DMS79 (cell line): ENCODE data around the gene PASK.

Experiments
- DNase-seq: peaks from one replicate; lab custom pipeline; 2025; lab: John Stamatoyannopoulos, UW

Gene PASK

DNA sequence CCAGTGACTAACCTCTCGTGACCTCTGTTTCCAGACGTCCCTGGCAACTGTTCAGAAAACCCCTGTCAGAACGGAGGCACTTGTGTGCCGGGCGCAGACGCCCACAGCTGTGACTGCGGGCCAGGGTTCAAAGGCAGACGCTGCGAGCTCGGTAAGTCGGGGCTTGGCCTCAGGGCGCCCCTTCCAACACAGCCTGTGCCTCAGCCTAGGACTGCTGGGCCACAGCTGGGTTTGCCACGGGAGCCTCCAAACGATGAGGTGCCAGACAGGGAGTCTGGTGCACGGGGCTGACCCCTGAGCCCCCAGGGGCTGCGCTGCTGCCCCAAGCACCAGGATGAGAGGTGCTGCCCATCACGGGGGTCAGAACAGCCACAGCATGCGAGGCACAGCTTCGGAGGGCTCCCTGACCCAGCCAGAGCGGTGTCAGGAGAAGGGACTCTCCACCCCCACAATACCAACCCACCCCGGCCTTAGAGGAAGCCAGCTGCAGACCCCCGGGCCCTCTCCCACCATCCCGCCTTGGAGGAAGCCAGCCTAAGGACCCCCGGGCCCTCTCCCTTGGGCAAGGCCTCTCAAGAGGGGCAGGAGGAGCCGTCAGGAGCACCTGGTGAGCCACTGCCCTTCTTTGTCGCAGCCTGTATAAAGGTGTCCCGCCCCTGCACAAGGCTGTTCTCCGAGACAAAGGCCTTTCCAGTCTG, 67.5 kb downstream of the PASK start:
- DNase-seq = no peak

DNA sequence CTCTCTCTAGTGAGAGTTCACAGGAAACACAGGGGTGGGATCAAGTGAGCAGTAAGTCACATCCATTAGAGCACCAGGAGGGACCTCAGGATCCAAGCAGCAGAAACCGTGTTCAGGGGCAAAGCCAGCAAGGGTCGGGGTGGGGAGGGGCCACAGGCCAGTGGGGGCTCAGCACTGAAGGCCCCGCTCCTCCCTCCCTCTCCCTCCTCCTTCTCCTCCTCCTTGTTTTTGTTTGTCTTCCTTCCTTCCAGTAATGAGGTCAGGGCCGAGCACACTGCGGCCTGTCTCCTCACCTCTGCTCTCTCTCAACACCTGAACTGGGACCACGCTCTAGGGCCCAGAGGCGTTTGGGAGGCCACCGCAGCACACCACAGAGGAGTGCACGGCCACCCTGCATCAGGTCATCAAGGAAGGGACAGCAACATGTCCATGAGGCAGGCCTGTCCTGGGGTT, 68.1 kb downstream of the PASK start:
- DNase-seq = no peak

DNA sequence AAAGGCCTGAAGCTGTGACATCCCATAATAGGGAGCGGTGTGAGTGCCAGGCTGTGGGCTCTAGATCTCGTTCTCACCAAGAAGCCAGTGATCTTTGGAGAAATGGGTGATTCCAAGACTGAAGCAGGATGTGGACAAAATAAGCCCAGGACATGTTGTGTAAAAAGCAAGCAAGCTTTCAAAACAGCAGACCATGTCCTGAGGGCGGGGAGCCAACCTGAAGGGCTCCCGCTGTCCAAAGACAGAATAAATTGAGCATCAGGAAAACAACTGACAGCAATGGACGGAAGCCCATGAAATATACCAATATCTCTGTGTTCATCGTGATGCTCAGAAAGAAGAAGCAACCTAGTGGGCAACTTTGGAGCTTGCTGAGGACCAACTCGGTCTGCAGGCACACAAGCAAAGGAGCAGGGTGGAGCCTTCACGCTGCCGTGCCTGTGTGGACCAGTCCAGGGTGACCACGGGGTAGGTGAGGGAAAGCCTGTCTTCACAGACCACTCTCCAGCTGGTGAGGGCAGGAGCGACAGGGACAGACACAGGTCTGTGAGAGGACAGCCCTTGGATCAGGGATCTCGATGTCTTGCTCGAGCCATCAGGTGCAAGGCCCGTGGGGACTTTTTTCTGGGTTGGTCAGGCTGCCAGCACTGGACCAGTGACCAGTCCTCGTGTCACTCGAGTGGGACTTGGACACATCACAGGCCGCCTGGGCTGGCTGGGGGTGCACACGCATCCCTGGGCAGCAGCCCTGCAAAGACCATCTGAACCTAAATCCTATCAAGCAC, 68.7 kb downstream of the PASK start:
- DNase-seq = no peak

DNA sequence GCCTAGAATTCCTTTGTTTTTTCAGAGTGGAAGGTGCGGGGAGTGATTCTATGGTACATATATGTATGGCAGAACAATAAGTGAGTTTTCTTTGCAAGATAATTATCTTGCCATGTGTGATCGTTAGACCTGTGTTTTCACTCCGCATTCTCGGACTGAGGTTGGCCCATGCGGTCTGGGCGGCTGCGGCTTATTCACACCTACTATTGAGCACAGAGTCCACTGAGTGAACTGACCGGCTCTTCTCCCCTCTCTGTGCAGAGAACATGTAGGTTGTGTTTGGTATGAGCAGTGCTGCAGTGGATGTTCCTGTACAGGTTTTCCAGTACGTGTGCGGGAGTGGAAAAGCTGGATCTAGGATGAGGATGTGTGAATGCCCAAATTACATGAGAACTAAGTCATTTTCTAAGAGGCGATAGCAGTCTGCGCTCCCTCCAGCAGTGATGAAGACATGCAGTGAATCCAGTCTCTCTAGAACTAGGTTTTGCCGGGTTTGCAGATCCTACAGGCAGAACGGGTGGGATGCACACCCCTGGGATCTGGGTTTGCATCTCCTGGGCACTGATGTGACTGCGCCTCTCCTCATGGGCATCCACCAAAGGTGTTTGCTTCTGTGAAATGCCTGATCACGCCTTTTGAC, 74.3 kb downstream of the PASK start:
- DNase-seq = no peak

- DNase-seq = no peak
These were observed 75.0 kb downstream of the PASK start for GRCh38 chr2:241074065-241074818.

- no peak for DNase-seq
These were observed 75.9 kb downstream of the PASK start for GRCh38 chr2:241073166-241074064.

DNA sequence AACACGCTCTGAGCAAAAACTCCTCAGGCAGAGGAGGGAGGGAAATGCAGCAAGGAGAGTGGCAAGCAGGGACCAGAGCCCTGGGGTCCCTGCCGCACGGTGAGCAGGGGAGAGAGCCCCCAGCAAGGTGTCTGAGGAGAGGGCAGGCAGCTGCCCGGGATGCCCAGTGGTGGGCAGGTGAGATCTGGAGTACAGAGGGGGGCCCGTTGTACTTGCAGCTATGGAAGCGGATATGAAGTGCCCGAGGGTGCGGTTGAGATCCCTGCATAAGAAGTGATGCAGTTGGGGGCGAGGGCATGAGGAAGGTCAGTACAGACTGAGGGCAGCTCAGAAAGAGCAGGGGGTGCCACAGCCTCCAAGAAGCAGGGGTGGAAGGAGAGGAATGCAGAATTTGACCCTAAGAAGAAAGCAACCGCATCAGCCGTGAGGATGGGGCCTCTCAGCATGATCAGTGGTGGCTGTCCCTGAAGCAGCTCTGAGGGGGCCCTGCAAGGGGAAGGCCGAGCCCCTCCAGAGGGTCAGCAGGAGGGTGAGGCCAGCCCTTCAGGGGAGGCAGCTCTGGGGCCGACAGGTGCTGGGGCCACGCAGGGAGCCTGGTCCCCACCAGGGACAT, 76.6 kb downstream of the PASK start:
- no peak for DNase-seq

GRCh38 chr2:241072151-241072550, 77.1 kb downstream of the PASK start:
- no peak for DNase-seq

- DNase-seq = no peak
These were observed 77.6 kb downstream of the PASK start for GRCh38 chr2:241071677-241072111.

DNA sequence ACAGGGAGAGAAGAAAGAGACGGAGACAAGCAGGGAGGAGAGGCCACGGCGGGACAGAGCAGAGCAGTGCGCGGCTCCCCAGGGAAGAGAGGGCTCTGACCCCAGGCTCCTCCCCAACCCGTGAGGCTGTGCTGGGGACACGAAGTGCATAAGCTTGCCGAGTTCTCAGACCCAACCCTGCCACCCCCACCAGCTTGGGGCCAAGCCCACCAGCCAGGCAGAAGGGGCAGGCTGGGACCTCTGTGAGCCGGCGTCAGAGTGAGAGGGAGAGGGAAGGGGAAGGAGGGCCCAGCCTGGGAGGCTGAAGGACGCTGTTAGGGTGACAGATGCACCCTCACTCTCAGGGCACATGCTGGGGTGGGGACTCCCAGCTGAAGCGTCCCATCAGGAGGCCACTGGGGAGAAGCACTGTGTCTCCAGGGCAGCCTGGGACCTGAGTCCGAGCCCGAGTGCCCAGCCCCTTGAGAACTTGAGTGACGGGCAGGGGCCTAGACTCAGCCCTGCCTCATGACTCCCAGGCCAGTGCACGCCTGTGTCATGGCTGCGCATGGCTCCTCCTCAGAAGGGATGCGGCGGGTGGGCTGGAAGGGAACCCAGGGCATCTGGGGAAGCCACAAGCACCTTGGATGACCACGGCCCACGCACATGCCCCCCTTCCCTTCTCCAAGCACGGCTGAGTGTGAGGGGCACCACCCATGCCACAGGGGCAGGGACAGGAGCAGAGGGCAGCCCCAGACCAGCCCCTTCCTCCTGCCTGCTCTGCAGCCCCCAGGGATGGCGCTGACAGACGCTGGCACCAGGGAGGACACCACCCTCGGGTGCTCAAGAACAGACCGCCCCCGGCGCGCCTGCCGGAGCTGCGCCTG, 78.2 kb downstream of the PASK start:
- no peak for DNase-seq

DNA sequence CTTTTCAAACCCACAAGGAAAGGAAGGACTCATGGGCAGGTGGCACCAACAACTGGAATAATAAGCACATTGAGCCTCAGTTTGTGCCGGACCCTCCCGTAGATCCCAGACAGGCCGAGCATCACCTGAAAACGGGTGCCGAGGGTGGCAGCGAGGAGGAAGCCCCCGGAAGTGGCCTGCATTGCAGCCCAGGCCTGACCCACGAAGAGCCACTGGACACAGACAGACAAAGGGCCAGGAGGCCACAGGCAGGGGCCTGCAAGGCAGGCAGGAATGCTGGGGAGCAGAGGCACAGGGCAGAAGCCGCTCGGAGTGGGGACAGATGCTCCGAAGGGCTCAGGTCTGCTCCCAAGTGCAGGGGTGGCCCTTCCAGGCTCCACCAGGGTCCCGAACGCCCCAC, 78.9 kb downstream of the PASK start:
- no peak for DNase-seq

GRCh38 chr2:241069821-241070281, 79.4 kb downstream of the PASK start:
- no peak for DNase-seq

DNA sequence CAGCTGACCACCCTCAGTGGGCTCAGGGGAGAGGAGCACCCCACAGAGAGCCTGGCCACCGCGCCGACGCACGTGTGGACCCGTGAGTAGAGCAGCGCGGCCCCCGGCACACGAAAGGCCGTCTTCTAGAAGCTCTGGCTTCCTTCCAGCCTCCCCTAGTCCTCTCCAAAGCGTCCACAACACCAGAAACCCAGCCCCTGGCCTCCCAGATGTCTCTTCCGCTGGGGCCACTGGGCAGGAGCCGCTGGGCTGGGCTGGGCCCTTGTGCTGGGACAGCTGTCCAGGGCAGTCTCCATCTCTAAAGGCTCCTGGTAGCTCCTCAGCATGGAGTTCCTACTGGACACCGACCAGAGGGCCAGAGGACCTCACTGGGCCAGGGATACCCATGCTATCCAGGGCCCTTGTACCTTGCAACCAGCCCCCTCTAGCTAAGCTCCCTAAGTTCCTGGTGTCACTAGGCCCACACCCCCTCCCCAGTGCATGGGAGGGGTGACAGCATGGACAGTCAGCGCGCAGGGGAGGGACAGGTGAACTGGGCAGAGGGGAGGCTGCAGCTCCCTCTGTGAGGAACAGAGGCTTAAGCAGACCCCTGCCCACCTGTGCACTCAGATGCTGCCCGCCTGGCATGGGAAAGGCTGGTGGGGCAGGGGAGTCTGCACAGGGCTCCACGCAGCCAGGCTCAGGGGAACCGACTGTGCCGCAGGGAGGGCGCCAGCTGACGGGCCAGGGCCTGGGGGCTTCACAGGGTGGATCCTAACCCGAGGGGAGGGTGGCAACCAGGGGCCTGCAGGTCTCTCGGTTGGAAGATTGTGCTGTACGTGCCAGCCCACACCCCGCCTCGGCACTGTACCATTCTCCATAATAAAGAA, 80.1 kb downstream of the PASK start:
- no peak for DNase-seq

DNA sequence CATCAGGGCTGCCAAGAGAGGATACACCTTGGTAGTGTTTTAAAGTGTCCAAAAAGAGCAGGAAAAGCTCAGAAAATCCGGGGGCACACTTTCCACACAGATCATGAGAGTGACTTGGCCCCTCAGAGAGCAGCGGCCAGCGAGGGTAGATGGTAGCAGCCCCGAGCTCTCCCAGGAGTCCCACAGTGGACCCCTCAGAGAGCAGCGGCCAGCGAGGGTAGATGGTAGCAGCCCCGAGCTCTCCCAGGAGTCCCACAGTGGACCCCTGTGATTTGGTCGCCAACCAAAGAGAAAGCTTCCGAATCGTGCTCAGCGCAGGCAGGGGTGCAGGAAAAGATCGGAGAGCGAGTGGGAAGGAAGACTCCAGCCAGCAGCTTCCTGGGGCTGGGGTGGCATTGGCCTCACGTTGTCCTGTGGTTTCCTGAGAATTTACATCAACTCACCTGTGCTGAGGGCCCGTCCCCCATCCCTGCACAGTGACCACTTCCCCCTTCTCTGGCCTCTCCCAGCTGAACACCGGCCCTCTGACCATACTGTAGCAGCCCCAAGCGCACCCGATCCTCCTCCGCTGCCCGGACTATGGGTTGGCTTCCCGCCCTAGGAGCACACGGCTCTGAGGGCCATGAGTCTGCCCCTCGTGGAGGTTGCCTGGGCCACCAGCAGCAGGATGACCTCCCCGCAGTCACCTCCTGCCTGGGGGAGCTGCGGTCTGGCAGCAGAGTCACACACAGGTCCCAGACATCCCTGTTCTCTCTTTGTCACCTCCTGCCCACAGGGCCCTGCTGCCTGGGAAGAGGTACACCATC, 80.9 kb downstream of the PASK start:
- DNase-seq = no peak

DNA sequence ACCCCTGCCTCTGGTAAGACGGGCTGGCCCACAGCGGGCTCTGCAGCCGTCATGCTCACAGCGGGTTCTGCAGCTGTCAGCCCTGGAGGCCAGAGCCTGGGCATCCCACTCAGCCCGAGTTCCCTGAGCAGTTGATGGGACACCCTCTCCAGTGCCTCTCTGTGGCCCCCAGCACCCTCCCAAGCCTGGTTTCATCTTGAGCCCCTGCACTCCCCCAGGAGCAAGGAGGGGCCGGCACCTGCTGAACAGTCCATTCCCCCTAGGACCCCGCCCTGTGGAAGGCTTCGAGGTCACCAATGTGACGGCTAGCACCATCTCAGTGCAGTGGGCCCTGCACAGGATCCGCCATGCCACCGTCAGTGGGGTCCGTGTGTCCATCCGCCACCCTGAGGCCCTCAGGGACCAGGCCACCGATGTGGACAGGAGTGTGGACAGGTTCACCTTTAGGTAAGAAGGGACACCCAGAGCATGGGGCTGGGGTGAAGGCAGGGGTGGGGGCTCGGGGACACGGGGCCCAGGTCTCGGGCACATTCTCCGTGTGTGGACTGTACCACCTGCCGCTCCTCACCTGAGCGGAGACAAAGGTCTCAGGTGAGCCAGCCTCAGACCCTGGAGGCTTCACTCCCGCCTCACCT, 81.7 kb downstream of the PASK start:
- no peak for DNase-seq

DNA sequence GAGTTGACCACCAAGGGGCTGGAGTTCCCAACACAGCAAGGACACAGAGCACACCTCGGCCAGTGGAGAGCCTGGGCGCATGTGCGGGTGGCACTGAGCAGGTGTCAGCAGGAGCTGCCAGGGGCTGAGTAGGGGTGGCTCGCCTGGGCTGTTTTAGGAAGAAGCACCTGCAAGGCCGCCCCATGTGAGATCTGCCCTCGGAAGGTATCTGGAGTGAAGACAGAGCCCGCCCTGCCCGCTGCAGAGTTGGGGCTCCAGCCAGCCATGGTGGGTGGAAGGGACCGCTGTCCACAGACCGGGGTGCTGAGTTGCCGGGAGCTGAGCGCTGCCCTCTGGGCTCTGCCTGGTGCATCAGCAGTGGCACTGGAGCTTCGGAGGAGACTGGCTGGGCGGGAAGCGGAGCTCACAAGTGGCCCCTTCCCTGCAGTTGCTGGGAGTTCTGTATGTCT, 82.4 kb downstream of the PASK start:
- DNase-seq = no peak

DNA sequence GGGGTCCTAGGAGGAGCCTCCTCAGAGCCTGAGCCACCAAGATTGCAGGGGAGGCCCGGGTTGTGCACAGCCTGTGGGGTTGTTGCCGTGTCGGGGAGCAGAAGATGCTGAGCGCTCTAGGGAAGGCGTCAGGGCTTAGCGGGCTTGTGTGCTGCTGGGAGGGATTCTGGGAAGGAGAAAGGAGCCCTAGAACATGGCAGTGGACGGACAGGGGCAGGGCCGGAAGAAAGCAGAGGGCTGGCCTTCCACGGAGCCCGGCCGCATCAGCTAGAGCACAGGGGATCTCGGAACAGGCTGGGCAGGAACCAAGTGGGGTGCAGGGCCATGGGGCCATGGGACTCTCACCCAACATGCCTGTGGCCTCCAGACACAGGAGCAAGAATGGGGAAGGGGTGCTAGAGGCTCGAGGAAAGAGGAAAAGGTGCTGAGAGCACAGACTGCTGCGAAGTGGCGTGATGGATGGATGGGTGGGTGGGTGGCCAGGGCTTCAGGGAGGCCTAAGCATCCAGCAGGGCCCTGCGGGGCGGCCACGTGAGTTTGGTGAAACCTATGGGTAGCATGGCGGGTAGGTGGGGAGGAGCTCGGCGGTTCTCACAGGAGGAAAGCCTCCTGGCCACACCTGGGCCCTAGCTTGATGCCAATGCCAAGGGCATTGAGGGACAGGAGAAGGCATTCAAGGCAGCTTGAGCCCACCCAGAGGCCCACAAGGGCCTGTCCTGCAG, 82.9 kb downstream of the PASK start:
- no peak for DNase-seq
